ENCODE results near the gene CLDN10. TPM values are rescaled to one million over a fixed set of nuclear protein-coding genes. Genes with fewer than 3 reads are reported as not detected.

Gene CLDN10
- total and polyA plus RNA-seq, 9 donors, result 0.45 to 28.7 (median 1.5) TPM; not detected in 1

DNA sequence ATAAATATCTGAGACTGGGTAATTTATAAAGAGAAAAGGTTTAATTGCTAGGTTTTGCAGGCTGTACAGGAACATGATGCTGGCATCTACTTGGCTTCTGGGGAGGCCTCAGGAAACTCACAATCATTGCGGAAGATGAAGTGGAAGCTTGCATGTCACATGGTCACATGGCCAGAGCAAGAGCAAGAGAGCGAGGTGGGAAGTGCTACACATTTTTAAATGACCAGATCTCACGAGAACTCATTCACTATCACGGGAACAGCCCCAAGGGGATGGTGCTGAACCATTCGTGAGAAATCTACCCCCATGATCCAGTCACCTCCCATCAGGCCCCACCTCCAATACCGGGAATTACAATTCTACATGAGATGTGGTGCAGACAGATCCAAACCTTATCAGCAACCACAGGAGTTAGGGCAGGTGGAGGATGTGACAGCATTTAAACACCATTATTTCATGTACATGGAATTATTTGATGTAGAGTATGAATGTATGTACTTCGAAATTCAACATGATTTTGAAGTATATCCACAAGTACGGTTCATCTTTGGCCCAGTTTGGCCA lies 10.5 kb upstream of the CLDN10 start:
- H3K9me3 ChIP-seq, result no peaks in the 10 kb centered on the region
- intact Hi-C loops (cut with DNase I), result no loop called here
- H3K27me3 ChIP-seq, result no peaks in the 10 kb centered on the region
- no peak overlapping the region for H3K4me3 ChIP-seq
- H3K27ac ChIP-seq, result no peak overlapping the region
- TF ChIP-seq POLR2A (IDR thresholded peaks at IDR 0.05), result no peak
- TF ChIP-seq, protein P1, sequence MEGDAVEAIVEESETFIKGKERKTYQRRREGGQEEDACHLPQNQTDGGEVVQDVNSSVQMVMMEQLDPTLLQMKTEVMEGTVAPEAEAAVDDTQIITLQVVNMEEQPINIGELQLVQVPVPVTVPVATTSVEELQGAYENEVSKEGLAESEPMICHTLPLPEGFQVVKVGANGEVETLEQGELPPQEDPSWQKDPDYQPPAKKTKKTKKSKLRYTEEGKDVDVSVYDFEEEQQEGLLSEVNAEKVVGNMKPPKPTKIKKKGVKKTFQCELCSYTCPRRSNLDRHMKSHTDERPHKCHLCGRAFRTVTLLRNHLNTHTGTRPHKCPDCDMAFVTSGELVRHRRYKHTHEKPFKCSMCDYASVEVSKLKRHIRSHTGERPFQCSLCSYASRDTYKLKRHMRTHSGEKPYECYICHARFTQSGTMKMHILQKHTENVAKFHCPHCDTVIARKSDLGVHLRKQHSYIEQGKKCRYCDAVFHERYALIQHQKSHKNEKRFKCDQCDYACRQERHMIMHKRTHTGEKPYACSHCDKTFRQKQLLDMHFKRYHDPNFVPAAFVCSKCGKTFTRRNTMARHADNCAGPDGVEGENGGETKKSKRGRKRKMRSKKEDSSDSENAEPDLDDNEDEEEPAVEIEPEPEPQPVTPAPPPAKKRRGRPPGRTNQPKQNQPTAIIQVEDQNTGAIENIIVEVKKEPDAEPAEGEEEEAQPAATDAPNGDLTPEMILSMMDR (IDR thresholded peaks at IDR 0.05), result no peak
- no peak for TF ChIP-seq EP300 (IDR thresholded peaks at IDR 0.05)
- DNase-seq, result no peak
- WGBS, 3 donors, result 85 to 93% (median 90%) methylated on average over 8 of the region's 8 CpGs
- H3K4me1 ChIP-seq (ENCODE audit: insufficient read depth), result no peaks in the 10 kb centered on the region
- H3K36me3 ChIP-seq, result no peaks in the 10 kb centered on the region

GRCh38 chr13:95544293-95544692 lies 8.2 kb upstream of the CLDN10 start:
- 46 to 61% (median 59%) methylated on average over 2 of the region's 2 CpGs for WGBS, 3 donors
- no peak for DNase-seq
- TF ChIP-seq, protein P1 (IDR thresholded peaks at IDR 0.05), result no peak
- TF ChIP-seq POLR2A (IDR thresholded peaks at IDR 0.05) (no peak), EP300 (IDR thresholded peaks at IDR 0.05) (no peak)

GRCh38 chr13:95546919-95547318 lies 5.6 kb upstream of the CLDN10 start:
- Histone ChIP-seq H3K27me3 (no peaks in the 10 kb centered on the region), H3K4me1 (ENCODE audit: insufficient read depth) (no peaks in the 10 kb centered on the region), H3K27ac (no peak overlapping the region), H3K36me3 (no peaks in the 10 kb centered on the region), H3K4me3 (no peak overlapping the region), H3K9me3 (no peaks in the 10 kb centered on the region)
- intact Hi-C loops (cut with DNase I), result no loop called here
- TF ChIP-seq, protein P1 (IDR thresholded peaks at IDR 0.05), result no peak
- TF ChIP-seq EP300 (IDR thresholded peaks at IDR 0.05) (no peak), POLR2A (IDR thresholded peaks at IDR 0.05) (no peak)
- 13 to 35% (median 24%) methylated on average over 2 to 3 of the region's 3 CpGs for WGBS, 3 donors
- no peak for DNase-seq

More at GRCh38 chr13:95544293-95544692, 8.2 kb upstream of the CLDN10 start:
- H3K27me3 ChIP-seq, result no peaks in the 10 kb centered on the region
- no peaks in the 10 kb centered on the region for H3K9me3 ChIP-seq
- H3K36me3 ChIP-seq, result no peaks in the 10 kb centered on the region
- no peak overlapping the region for H3K27ac ChIP-seq
- no peak overlapping the region for H3K4me3 ChIP-seq
- no peaks in the 10 kb centered on the region for H3K4me1 ChIP-seq (ENCODE audit: insufficient read depth)
- intact Hi-C loops (cut with DNase I), result no loop called here

DNA sequence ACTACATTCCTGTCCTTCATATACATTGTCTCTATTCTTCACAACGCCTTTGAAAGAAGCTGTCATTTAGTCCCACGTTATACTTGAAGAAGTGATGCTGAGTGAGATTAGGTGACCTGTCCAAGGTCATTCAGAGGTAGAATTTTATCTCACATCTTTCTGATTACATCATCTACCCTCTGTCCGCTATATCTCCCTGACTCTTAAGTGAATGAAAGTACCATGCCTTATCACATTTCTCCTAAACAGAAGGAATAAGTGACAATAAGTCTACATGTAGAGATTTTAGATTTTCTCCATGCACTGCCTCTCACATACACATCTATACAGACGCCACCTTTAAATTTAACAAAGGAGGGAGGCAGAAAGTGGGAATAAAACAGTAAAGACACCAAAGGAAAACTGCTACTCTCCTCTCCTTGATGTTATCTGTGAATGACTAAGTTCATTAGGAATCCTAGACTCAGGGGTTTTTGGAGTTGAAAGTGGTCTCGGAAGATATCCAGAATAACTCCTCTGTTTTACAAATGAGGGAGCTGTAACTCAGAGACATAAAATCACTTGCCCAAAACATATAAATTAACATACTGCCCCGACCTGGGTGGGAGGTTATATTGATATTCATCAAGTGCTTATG lies 4.9 kb upstream of the CLDN10 start:
- no peaks in the 10 kb centered on the region for H3K9me3 ChIP-seq
- no peaks in the 10 kb centered on the region for H3K36me3 ChIP-seq
- no peaks in the 10 kb centered on the region for H3K27me3 ChIP-seq
- H3K4me3 ChIP-seq, result no peak overlapping the region
- 42 to 51% (median 46%) methylated on average over 6 of the region's 6 CpGs for WGBS, 3 donors
- TF ChIP-seq POLR2A (IDR thresholded peaks at IDR 0.05), result no peak
- TF ChIP-seq EP300 (IDR thresholded peaks at IDR 0.05), result no peak
- TF ChIP-seq, protein P1 (IDR thresholded peaks at IDR 0.05), result no peak
- no peak overlapping the region for H3K27ac ChIP-seq
- H3K4me1 ChIP-seq (ENCODE audit: insufficient read depth), result no peaks in the 10 kb centered on the region
- intact Hi-C loops (cut with DNase I), result no loop called here
- no peak for DNase-seq

All from ovary (tissue), 9 donors.